Progenitor cell of endocrine pancreas (in vitro differentiated cells): ENCODE data around the gene FAH. TPM values are rescaled to one million over a fixed set of nuclear protein-coding genes. Genes with fewer than 3 reads are reported as not detected.
A peak's percentile ranks its signal among the peaks of the same experiment; 100 is the strongest.

ENCODE experiments used
- DNase-seq: peaks from one replicate; pipeline ENCODE4 v3.0.0; 2021; ENCODE audit warnings: low spot score; ENCODE audit not compliant: unreplicated experiment
- H3K27ac Mint-ChIP-seq: 2 replicates; pipeline ENCODE4 v1.8.0; 2021; ENCODE audit warnings: mild to moderate bottlenecking, moderate library complexity, mixed read lengths
- H3K27me3 Mint-ChIP-seq: 2 replicates; pipeline ENCODE4 v1.8.0; 2021; ENCODE audit warnings: mixed read lengths
- H3K36me3 Mint-ChIP-seq: 2 replicates; pipeline ENCODE4 v1.8.0; 2022; ENCODE audit warnings: mixed read lengths; ENCODE audit not compliant: insufficient read depth
- H3K4me1 Mint-ChIP-seq: 2 replicates; pipeline ENCODE4 v1.8.0; 2021; ENCODE audit warnings: low read depth, mixed read lengths
- H3K4me3 Mint-ChIP-seq: 2 replicates; pipeline ENCODE4 v1.8.0; 2021; ENCODE audit warnings: low read depth, mild to moderate bottlenecking, moderate library complexity, mixed read lengths
- H3K9me3 Mint-ChIP-seq: 2 replicates; pipeline ENCODE4 v1.8.0; 2021; ENCODE audit warnings: low read depth, mixed read lengths
- CTCF ChIP-seq: fragments of 200-600 bp; sonication (generic); IDR thresholded peaks from one replicate; pipeline ENCODE4 v1.5.0; 2021; ENCODE audit warnings: antibody characterized with exemption, mild to moderate bottlenecking; ENCODE audit not compliant: unreplicated experiment
- total RNA-seq: library from RNA; stranded (reverse); gene quantifications from 2 replicates; pipeline ENCODE4 v1.2.1, GENCODE V29; 2021

The FAH gene
- total RNA-seq, 1 donor from 2014 or later: 18.4 TPM

GRCh38 chr15:80185152-80185551 is 32.4 kb downstream of the FAH start:
- Mint-ChIP-seq H3K4me1 (no peaks in the 10 kb centered on the region), H3K9me3 (no peaks in the 10 kb centered on the region), H3K36me3 (peaks cover 25% of the 10 kb centered on the region), H3K27ac (peak overlapping the region; percentile 7), H3K4me3 (no peak overlapping the region), H3K27me3 (no peaks in the 10 kb centered on the region)
- TF ChIP-seq CTCF: no peak
- no peak for DNase-seq

- H3K4me1 Mint-ChIP-seq: no peaks in the 10 kb centered on the region
- DNase-seq: no peak
- TF ChIP-seq CTCF: no peak
- H3K27me3 Mint-ChIP-seq: no peaks in the 10 kb centered on the region
- H3K9me3 Mint-ChIP-seq: no peaks in the 10 kb centered on the region
- no peak overlapping the region for H3K27ac Mint-ChIP-seq
- peaks cover 25% of the 10 kb centered on the region for H3K36me3 Mint-ChIP-seq
- no peak overlapping the region for H3K4me3 Mint-ChIP-seq
Observed at GRCh38 chr15:80186066-80186465, 33.3 kb downstream of the FAH start.

- H3K9me3 Mint-ChIP-seq: no peaks in the 10 kb centered on the region
- no peak for TF ChIP-seq CTCF
- peaks cover 25% of the 10 kb centered on the region for H3K36me3 Mint-ChIP-seq
- no peaks in the 10 kb centered on the region for H3K4me1 Mint-ChIP-seq
- no peak overlapping the region for H3K4me3 Mint-ChIP-seq
- no peak overlapping the region for H3K27ac Mint-ChIP-seq
- no peak for DNase-seq
- no peaks in the 10 kb centered on the region for H3K27me3 Mint-ChIP-seq
Observed at GRCh38 chr15:80186597-80186996, 33.8 kb downstream of the FAH start.

- Mint-ChIP-seq H3K27ac (no peak overlapping the region), H3K36me3 (peaks cover 20% of the 10 kb centered on the region), H3K4me3 (no peak overlapping the region), H3K9me3 (no peaks in the 10 kb centered on the region), H3K27me3 (no peaks in the 10 kb centered on the region), H3K4me1 (peaks cover 4% of the 10 kb centered on the region)
- no peak for TF ChIP-seq CTCF
- DNase-seq: no peak
Observed at GRCh38 chr15:80188251-80188650, 35.5 kb downstream of the FAH start.

- DNase-seq: no peak
- Mint-ChIP-seq H3K27ac (no peak overlapping the region), H3K27me3 (no peaks in the 10 kb centered on the region), H3K4me3 (no peak overlapping the region), H3K4me1 (peaks cover 6% of the 10 kb centered on the region), H3K9me3 (no peaks in the 10 kb centered on the region), H3K36me3 (peaks cover 10% of the 10 kb centered on the region)
- no peak for TF ChIP-seq CTCF
Observed at GRCh38 chr15:80191198-80191597, 38.4 kb downstream of the FAH start.
